HG03097 (cell line): ENCODE measurements around the gene IZUMO4.

ENCODE experiments used
- ATAC-seq: cut with Tn5 transposase; IDR thresholded peaks from one replicate; pipeline ENCODE4 v1.9.1; 2021; ENCODE audit not compliant: unreplicated experiment, low FRiP score

Gene IZUMO4

GRCh38 chr19:2103045-2103707 lies 6.5 kb downstream of the IZUMO4 start:
- no peak for ATAC-seq

GRCh38 chr19:2108251-2109016 lies 11.7 kb downstream of the IZUMO4 start:
- ATAC-seq = no peak

DNA sequence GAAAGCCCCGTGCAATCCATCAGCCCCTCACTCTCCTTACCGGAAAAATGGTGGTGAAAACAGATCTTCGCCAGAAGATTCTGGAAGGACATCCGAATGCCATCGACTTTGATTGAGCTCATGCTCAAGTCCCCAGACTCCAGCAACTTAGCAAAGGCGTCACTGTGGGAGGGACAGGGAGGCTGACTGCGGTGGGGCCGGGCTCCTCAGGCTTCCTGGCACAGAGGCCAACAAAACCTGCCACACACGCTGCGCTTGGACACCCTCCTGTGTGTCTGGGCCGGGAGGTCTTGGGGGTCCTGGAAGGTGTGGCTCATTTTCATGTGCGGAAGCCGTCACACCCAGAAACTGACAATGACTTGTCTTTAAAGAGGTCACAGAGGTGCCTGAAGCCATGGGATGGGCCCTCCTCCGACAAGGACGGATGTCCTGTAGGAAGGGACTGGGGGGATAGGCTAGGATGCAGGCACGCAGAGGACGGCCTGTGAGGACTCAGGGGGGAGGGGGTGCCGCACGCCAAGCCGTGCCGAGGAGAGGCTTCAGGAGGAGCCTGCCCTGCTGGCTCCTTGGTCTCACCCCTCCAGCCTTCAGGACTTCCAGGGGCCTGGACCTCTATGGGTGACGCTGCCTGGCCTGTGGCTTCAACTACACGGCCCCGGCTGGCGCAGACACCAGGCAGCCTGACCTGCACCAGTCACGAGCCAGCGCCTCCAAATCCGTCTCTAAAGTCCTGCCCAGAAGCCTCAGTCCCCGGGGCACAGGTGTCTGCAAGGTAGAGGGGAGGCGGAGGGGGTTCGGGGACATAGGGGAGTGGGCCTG lies 12.5 kb downstream of the IZUMO4 start:
- ATAC-seq = no peak

- no peak for ATAC-seq
These were observed 14.1 kb downstream of the IZUMO4 start for GRCh38 chr19:2110822-2111221.

GRCh38 chr19:2111425-2111824 lies 14.7 kb downstream of the IZUMO4 start:
- ATAC-seq = no peak

DNA sequence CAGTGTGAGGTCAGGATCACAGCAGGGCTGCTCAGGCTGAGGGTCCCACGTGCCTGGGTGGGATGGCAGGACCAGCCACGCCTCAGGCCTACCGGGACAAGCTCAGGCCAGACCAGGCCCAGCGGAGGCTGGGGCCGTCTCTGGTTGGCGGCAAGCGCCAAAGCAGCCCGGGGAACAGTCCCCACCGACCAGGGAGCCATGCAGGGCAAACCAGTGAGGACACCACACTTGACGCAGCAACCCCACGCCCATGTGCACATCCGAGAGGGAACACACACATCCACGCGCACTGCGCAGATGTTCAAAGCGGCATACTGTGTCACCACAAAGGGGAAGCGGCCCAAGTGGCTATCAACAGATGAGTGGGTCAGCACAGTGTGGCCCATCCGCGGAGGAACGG lies 15.2 kb downstream of the IZUMO4 start:
- ATAC-seq = no peak

GRCh38 chr19:2112516-2113320 lies 16.0 kb downstream of the IZUMO4 start:
- no peak for ATAC-seq

- no peak for ATAC-seq
These were observed 16.9 kb downstream of the IZUMO4 start for GRCh38 chr19:2113439-2114211.

GRCh38 chr19:2114218-2114617 lies 17.5 kb downstream of the IZUMO4 start:
- ATAC-seq = no peak

GRCh38 chr19:2114821-2115220 lies 18.1 kb downstream of the IZUMO4 start:
- no peak for ATAC-seq

DNA sequence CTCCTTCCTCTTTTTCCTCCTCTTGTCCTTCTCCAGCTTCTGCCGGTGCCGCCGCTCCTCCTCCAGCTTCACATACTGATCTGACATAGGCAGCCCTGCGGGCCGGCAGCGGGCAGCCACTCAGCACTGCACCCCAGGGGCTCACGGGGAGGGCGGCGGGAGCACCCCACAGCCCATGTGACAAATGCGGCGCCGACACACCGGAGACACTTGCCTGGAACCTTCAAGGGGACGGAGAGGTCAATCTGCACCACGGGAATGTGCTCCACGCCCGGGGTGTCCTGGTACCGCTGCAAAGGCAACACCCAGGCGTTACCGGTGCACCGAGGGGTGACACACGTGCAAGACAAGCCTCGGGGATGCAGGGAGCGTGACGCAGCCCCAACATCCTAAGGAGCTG lies 18.6 kb downstream of the IZUMO4 start:
- no peak for ATAC-seq

- ATAC-seq = no peak
These were observed 19.3 kb downstream of the IZUMO4 start for GRCh38 chr19:2115911-2116426.

DNA sequence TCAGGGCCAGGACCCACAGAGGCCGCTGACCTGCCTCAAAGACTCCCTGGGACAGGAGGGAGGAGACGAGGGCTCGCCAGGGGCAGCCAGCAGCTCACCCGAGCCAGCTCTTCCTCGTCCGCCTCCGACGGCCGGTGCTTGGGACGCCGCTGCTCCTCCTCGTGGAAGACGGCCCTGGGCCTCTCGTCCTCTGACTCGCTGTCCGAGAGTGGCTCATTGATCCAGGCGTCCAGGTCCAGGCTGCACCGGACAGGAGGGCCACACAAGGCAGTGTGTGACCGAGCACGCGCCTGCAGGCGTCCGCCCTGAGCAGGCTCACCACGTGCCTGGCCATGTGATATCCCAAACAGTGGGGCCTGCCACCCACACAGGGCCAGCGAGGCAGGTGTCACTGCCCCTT lies 19.8 kb downstream of the IZUMO4 start:
- no peak for ATAC-seq

- ATAC-seq = no peak
These were observed 20.7 kb downstream of the IZUMO4 start for GRCh38 chr19:2117215-2117960.

GRCh38 chr19:2118438-2118837 lies 21.7 kb downstream of the IZUMO4 start:
- no peak for ATAC-seq

- no peak for ATAC-seq
These were observed 23.4 kb downstream of the IZUMO4 start for GRCh38 chr19:2119921-2120785.

DNA sequence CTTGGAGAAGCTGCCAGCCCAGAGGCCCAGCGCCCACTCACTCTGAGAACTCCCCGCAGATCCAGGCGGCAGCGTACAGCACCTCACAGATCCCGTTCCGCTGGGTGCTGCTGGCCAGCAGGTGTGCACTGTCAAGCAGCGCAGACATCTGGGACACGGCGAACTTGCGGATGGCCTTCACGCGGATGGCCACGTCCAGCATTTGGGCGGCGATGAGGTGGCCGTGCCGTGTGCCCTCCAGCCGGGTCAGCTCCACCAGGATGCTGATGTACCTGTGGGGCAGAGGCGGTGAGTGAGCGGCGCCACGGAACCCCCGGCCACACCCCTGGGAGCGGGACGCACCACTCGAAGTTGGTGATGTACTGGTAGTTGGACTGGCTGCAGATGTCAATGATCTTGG lies 24.1 kb downstream of the IZUMO4 start:
- no peak for ATAC-seq

- no peak for ATAC-seq
These were observed 24.8 kb downstream of the IZUMO4 start for GRCh38 chr19:2121416-2122051.
